B cell (primary cell): ENCODE data around the gene HMX2. TPM values are rescaled to one million over a fixed set of nuclear protein-coding genes. Genes with fewer than 3 reads are reported as not detected.

ENCODE experiments used
- ATAC-seq: fragments of 200-7000 bp; cut with Tn5 transposase; one replicate; pipeline ENCODE4 v1.10.0; 2021; ENCODE audit warnings: low read depth, mild to moderate bottlenecking, moderate number of reproducible peaks, moderate library complexity
- CTCF ChIA-PET: fragments of 350-600 bp; sonication (Branson Sonifier 250); formaldehyde crosslinking; loops from one replicate; lab custom pipeline; 2021; ENCODE audit warnings: antibody characterized with exemption, inconsistent platforms; lab: Charles Lee
- POLR2A ChIA-PET: fragments of 350-600 bp; sonication (Branson Sonifier 250); formaldehyde crosslinking; loops from one replicate; lab custom pipeline; 2021; ENCODE audit warnings: antibody characterized with exemption; lab: Charles Lee
- DNase-seq: peaks from one replicate; pipeline ENCODE4 v3.0.0; 2013
- H2AFZ ChIP-seq: 2 replicates; pipeline ENCODE4 v1.6.1; 2012; ENCODE audit warnings: mild to moderate bottlenecking, low read depth, low read length; ENCODE audit not compliant: insufficient read depth, poor library complexity, severe bottlenecking
- H3K27ac ChIP-seq, 2 donors: 1 replicate in 1 of 2; 2 replicates in 1 of 2; pipeline ENCODE4 v1.5.1; 2012 to 2013; ENCODE audit warnings: low read length in 2 of 2, mild to moderate bottlenecking in 2 of 2, moderate library complexity in 1 of 2
- H3K27me3 ChIP-seq, 4 experiments: fragments of 200-600 bp in 1 of 4; sonication (generic) in 1 of 4; replicated peaks in 1 of 4; 1 replicate in 2 of 4; 2 replicates in 2 of 4; pipeline versions ENCODE4 v1.6.1 to v1.7.0; 2013 to 2016; ENCODE audit warnings: low read length in 3 of 4, mild to moderate bottlenecking in 2 of 4, mixed read lengths in 1 of 4, moderate library complexity in 1 of 4; ENCODE audit not compliant: insufficient read depth in 4 of 4, control insufficient read depth in 3 of 4; ENCODE audit errors: control extremely low read depth in 1 of 4
- H3K36me3 ChIP-seq, 2 experiments: replicated peaks in 1 of 2; 1 replicate in 1 of 2; 2 replicates in 1 of 2; pipeline versions ENCODE4 v1.6.1 to v1.7.1; 2013; ENCODE audit warnings: low read length in 1 of 2; ENCODE audit not compliant: insufficient read depth in 2 of 2, control insufficient read depth in 1 of 2; ENCODE audit errors: control extremely low read depth in 1 of 2, extremely low read depth in 1 of 2
- H3K4me1 ChIP-seq, 2 donors: fragments of 200-600 bp in 1 of 2; sonication (generic) in 1 of 2; 1 replicate in 1 of 2; 2 replicates in 1 of 2; pipeline versions ENCODE4 v1.5.1 to v1.6.1; 2013 to 2017; ENCODE audit warnings: low read length in 2 of 2; ENCODE audit not compliant: control insufficient read depth in 2 of 2, insufficient read depth in 2 of 2
- H3K4me2 ChIP-seq: replicated peaks from 2 replicates; pipeline ENCODE3; 2012; ENCODE audit warnings: mild to moderate bottlenecking, low read depth, low read length; ENCODE audit not compliant: poor library complexity, severe bottlenecking
- H3K4me3 ChIP-seq, 5 experiments: fragments of 200-600 bp in 1 of 5; sonication (generic) in 1 of 5; 1 replicate in 3 of 5; 2 replicates in 2 of 5; pipeline versions ENCODE4 v1.5.1 to v1.7.0; 2011 to 2016; ENCODE audit warnings: low read length in 4 of 5, mild to moderate bottlenecking in 4 of 5, low read depth in 2 of 5, control low read depth in 1 of 5, moderate library complexity in 1 of 5; ENCODE audit not compliant: insufficient read depth in 1 of 5; ENCODE audit errors: control extremely low read depth in 1 of 5, extremely low read depth in 1 of 5
- H3K79me2 ChIP-seq: fragments of 200-600 bp; sonication (generic); one replicate; pipeline ENCODE4 v1.6.0; 2016; ENCODE audit warnings: low read length; ENCODE audit not compliant: control insufficient read depth, insufficient read depth
- H3K9ac ChIP-seq: fragments of 200-600 bp; sonication (generic); 2 replicates; pipeline ENCODE4 v1.6.1; 2017; ENCODE audit warnings: mild to moderate bottlenecking, low read length, moderate library complexity
- H3K9me3 ChIP-seq, 3 donors: one replicate each; pipeline versions ENCODE4 v1.6.1 to v1.7.1; 2013; ENCODE audit warnings: low read length in 2 of 3; ENCODE audit not compliant: control insufficient read depth in 2 of 3, insufficient read depth in 1 of 3; ENCODE audit errors: control extremely low read depth in 1 of 3
- H4K20me1 ChIP-seq: 2 replicates; pipeline ENCODE4 v1.6.0; 2012; ENCODE audit warnings: mild to moderate bottlenecking, low read length; ENCODE audit not compliant: insufficient read depth, control insufficient read depth, poor library complexity, severe bottlenecking
- H3K27ac Mint-ChIP-seq: one replicate; pipeline ENCODE4 v1.8.0; 2021; ENCODE audit warnings: mixed read lengths
- H3K27me3 Mint-ChIP-seq: one replicate; pipeline ENCODE4 v1.8.0; 2021; ENCODE audit warnings: mixed read lengths
- H3K4me1 Mint-ChIP-seq: one replicate; pipeline ENCODE4 v1.8.0; 2021; ENCODE audit warnings: mixed read lengths
- H3K4me3 Mint-ChIP-seq: one replicate; pipeline ENCODE4 v1.8.0; 2021; ENCODE audit warnings: mixed read lengths
- H3K9me3 Mint-ChIP-seq: one replicate; pipeline ENCODE4 v1.8.0; 2022; ENCODE audit warnings: mixed read lengths; ENCODE audit not compliant: insufficient read depth
- EZH2 ChIP-seq: IDR thresholded peaks from 2 replicates; pipeline ENCODE4 v1.6.1; 2012; ENCODE audit warnings: borderline replicate concordance, low read depth, mild to moderate bottlenecking, moderate library complexity, low read length; ENCODE audit not compliant: insufficient read depth, poor library complexity, severe bottlenecking
- WGBS: methylation state at CpG from one replicate; pipeline ENCODE4 v1.1.5; 2013; ENCODE audit warnings: missing lambda C conversion rate; ENCODE audit not compliant: insufficient coverage; 5-methylcytosine and 5-hydroxymethylcytosine counted together
- intact Hi-C: fragments of 100-400 bp; cut with micrococcal nuclease; formaldehyde crosslinking; loops from one replicate; pipeline ENCODE4 v1.10.0; 2022
- polyA plus RNA-seq: library from polyadenylated mRNA; depleted of rRNA; stranded (reverse); fragments of >200 nt; gene quantifications from 2 replicates; pipeline ENCODE4 v1.2.3, GENCODE V29; 2012
- total RNA-seq, 2 donors: library from RNA; stranded (reverse); fragments of 120-200 nt in 1 of 2; gene quantifications; 1 replicate in 1 of 2; 2 replicates in 1 of 2; pipeline versions ENCODE4 v1.2.3 to v1.2.4, GENCODE V29; 2013 to 2022
- TF ChIP-seq, protein P1 (sequence below): fragments of 200-600 bp; IDR thresholded peaks from one replicate; pipeline ENCODE4 v1.8.0; 2022; ENCODE audit warnings: antibody characterized with exemption, mild to moderate bottlenecking

HMX2 gene
- total and polyA plus RNA-seq, 2 donors (not counting 1 experiment from before 2014, with no cell fraction given), result not detected

DNA sequence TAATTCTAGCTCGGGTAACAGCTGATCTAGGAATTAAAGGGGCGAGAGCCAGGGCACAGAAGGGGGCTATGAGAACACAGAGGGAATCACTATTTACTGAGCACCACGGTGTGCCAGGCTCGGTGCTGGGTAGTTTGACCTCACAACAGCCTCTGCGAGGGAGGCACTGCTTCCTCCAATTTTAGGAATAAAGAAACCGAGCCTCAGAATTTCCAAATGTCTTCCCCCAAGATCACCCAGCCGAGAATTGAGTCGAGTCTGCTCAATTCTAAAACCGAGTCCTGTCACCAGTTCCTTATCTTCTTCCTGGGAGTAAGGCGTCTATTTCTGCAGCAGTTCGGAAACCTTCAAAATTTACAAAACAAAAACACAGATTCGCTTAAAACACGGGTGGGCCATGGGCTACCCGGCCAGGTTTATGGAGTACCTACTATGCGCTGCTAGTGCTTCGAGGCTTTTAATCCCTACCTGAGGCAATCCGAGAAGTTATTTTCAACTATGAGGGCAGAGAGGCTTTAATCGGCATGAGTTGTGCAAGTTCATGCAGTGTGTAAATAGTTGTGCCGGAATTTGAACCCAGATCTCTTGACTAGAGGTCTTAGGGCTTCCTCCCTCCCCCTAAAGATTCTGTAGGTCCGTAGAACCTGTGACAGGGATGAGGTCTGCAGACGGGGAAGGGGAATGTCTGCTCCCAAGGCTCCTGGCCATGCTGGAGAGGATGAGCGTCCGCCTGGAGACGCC is 872 bp upstream of the HMX2 start:
- Mint-ChIP-seq H3K4me1 (peaks cover 55% of the 10 kb centered on the region), H3K9me3 (no peaks in the 10 kb centered on the region), H3K4me3 (peak overlapping the region; percentile 54), H3K27ac (peak overlapping the region; percentile 50), H3K27me3 (peaks cover 67% of the 10 kb centered on the region)
- peaks cover 5% of the 10 kb centered on the region for H4K20me1 ChIP-seq
- TF ChIP-seq, protein P1, sequence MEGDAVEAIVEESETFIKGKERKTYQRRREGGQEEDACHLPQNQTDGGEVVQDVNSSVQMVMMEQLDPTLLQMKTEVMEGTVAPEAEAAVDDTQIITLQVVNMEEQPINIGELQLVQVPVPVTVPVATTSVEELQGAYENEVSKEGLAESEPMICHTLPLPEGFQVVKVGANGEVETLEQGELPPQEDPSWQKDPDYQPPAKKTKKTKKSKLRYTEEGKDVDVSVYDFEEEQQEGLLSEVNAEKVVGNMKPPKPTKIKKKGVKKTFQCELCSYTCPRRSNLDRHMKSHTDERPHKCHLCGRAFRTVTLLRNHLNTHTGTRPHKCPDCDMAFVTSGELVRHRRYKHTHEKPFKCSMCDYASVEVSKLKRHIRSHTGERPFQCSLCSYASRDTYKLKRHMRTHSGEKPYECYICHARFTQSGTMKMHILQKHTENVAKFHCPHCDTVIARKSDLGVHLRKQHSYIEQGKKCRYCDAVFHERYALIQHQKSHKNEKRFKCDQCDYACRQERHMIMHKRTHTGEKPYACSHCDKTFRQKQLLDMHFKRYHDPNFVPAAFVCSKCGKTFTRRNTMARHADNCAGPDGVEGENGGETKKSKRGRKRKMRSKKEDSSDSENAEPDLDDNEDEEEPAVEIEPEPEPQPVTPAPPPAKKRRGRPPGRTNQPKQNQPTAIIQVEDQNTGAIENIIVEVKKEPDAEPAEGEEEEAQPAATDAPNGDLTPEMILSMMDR, result no peak
- peak; percentile 35 for TF ChIP-seq EZH2
- ChIA-PET CTCF (interaction anchor here (1.1 to 3.9 kb wide), 2 partner anchors 10 to 13 kb away, joined by 3 to 22 read pairs; no protein-coding TSS in a partner anchor), POLR2A (no interaction called here)
- no peaks in the 10 kb centered on the region for H3K36me3 ChIP-seq
- ATAC-seq (no peak), DNase-seq (peak; percentile 46)
- no peak overlapping the region for H3K27ac ChIP-seq
- no peak overlapping the region for H3K9ac ChIP-seq
- intact Hi-C loops, result no loop called here
- H3K9me3 ChIP-seq, result peaks cover 0 to 94% (median 19%) of the 10 kb centered on the region in 3 donors
- peaks cover 73 to 87% of the 10 kb centered on the region in 2 donors for H3K4me1 ChIP-seq
- no peak overlapping the region for H2AFZ ChIP-seq
- peak overlapping the region; percentile 78 for H3K4me2 ChIP-seq
- 17% methylated on average over 14 of the region's 24 CpGs for WGBS
- peaks cover 0 to 97% (median 81%) of the 10 kb centered on the region in 4 experiments for H3K27me3 ChIP-seq
- H3K4me3 ChIP-seq, result no peak overlapping the region
- no peaks in the 10 kb centered on the region for H3K79me2 ChIP-seq
